Left lung (tissue), 10 donors: Measurements from ENCODE around the gene HAS3. TPM values are rescaled to one million over a fixed set of nuclear protein-coding genes. Genes with fewer than 3 reads are reported as not detected.

Experiments
- ATAC-seq: fragments of 200-7000 bp; cut with Tn5 transposase; one replicate; pipeline ENCODE4 v1.9.1; 2020; ENCODE audit warnings: moderate library complexity
- DNase-seq, 4 donors: peaks; one replicate each; pipeline ENCODE4 v3.0.0-alpha.2; 2013 to 2020
- H3K27ac ChIP-seq, 2 donors: fragments of 200-600 bp; sonication (generic) in 1 of 2; one replicate each; pipeline versions ENCODE4 v1.5.0 to v1.8.0; 2020 to 2021
- H3K27me3 ChIP-seq, 2 donors: fragments of 200-600 bp; sonication (generic) in 1 of 2; one replicate each; pipeline versions ENCODE4 v1.5.0 to v1.8.0; 2020 to 2021
- H3K36me3 ChIP-seq, 2 donors: fragments of 200-600 bp; sonication (generic) in 1 of 2; one replicate each; pipeline versions ENCODE4 v1.5.0 to v1.8.0; 2020 to 2021
- H3K4me1 ChIP-seq, 2 donors: fragments of 200-600 bp; one replicate each; pipeline ENCODE4 v1.8.0; 2021
- H3K4me3 ChIP-seq, 2 donors: fragments of 200-600 bp; sonication (generic) in 1 of 2; one replicate each; pipeline versions ENCODE4 v1.5.0 to v1.8.0; 2020 to 2021; ENCODE audit warnings: mild to moderate bottlenecking in 1 of 2
- H3K9me3 ChIP-seq, 2 donors: fragments of 200-600 bp; sonication (generic) in 1 of 2; one replicate each; pipeline versions ENCODE4 v1.5.0 to v1.8.0; 2020 to 2021
- CTCF ChIP-seq, 2 donors: fragments of 200-600 bp; sonication (generic) in 1 of 2; IDR thresholded peaks; one replicate each; pipeline versions ENCODE4 v1.5.0 to v1.8.0; 2021; ENCODE audit warnings: antibody characterized with exemption in 2 of 2
- intact Hi-C, 2 donors: fragments of 100-400 bp; cut with DNase I; formaldehyde crosslinking; loops; one replicate each; pipeline versions ENCODE4 v1.11.2 to v1.14.2; 2022
- polyA plus RNA-seq, 6 donors: library from polyadenylated mRNA; unstranded; fragments of 120-200 nt; gene quantifications; one replicate each; pipeline ENCODE4 v1.2.1, GENCODE V29; 2013; ENCODE audit not compliant: insufficient read length in 6 of 6
- total RNA-seq, 2 donors: library from RNA; stranded (reverse); fragmentation: NEBNext Ultra II Directional; extraction: Animal tissue kit (Norgen Biotek cat#: 25700); gene quantifications; one replicate each; pipeline ENCODE4 v1.2.1, GENCODE V29; 2021
- donor health status: DM: no; HTN: yes; CAD: no.
- donor health status: DM: no; HTN: no; CAD: no.

HAS3 gene
- total and polyA plus RNA-seq, 8 donors, result 13.3 to 202 (median 158) TPM

GRCh38 chr16:69116256-69116875, 10.9 kb downstream of the HAS3 start:
- ATAC-seq (no peak), DNase-seq (peak in 1 of 4 donors; percentile 15)
- Histone ChIP-seq H3K9me3 (no peaks in the 10 kb centered on the region), H3K4me3 (no peak overlapping the region), H3K4me1 (peaks cover 0 to 10% of the 10 kb centered on the region in 2 donors), H3K27me3 (no peaks in the 10 kb centered on the region), H3K27ac (no peak overlapping the region), H3K36me3 (peaks cover 0 to 90% of the 10 kb centered on the region in 2 donors)
- TF ChIP-seq CTCF (IDR thresholded peaks at IDR 0.05), result no peak
- intact Hi-C loops, result loop anchor here in 1 of 2 donors (10.0 kb wide), 1 partner anchor 222 kb away; no protein-coding TSS in a partner anchor

- peaks cover 0 to 85% of the 10 kb centered on the region in 2 donors for H3K36me3 ChIP-seq
- no peaks in the 10 kb centered on the region for H3K27me3 ChIP-seq
- ATAC-seq (no peak), DNase-seq (no peak)
- no peak overlapping the region for H3K27ac ChIP-seq
- no peak for TF ChIP-seq CTCF (IDR thresholded peaks at IDR 0.05)
- H3K4me3 ChIP-seq, result no peak overlapping the region
- peaks cover 0 to 10% of the 10 kb centered on the region in 2 donors for H3K4me1 ChIP-seq
- no peaks in the 10 kb centered on the region for H3K9me3 ChIP-seq
- intact Hi-C loops, result loop anchor here in 1 of 2 donors (10.0 kb wide), 1 partner anchor 222 kb away; no protein-coding TSS in a partner anchor
These were observed 11.5 kb downstream of the HAS3 start for GRCh38 chr16:69116906-69117305.

GRCh38 chr16:69118468-69118867, 13.0 kb downstream of the HAS3 start:
- no peak overlapping the region for H3K27ac ChIP-seq
- H3K4me1 ChIP-seq, result no peaks in the 10 kb centered on the region
- intact Hi-C loops, result loop anchor here in 1 of 2 donors (10.0 kb wide), 1 partner anchor 224 kb away; no protein-coding TSS in a partner anchor
- no peak overlapping the region for H3K4me3 ChIP-seq
- no peaks in the 10 kb centered on the region for H3K27me3 ChIP-seq
- ATAC-seq, result no peak
- no peaks in the 10 kb centered on the region for H3K9me3 ChIP-seq
- no peak for TF ChIP-seq CTCF (IDR thresholded peaks at IDR 0.05)
- H3K36me3 ChIP-seq, result peaks cover 0 to 77% of the 10 kb centered on the region in 2 donors
- no peak for DNase-seq

- intact Hi-C loops, result loop anchor here in 1 of 2 donors (10.0 kb wide), 1 partner anchor 224 kb away; no protein-coding TSS in a partner anchor
- Histone ChIP-seq H3K9me3 (no peaks in the 10 kb centered on the region), H3K27me3 (no peaks in the 10 kb centered on the region), H3K4me1 (no peaks in the 10 kb centered on the region), H3K36me3 (peaks cover 0 to 74% of the 10 kb centered on the region in 2 donors), H3K4me3 (no peak overlapping the region), H3K27ac (no peak overlapping the region)
- ATAC-seq (no peak), DNase-seq (no peak)
- no peak for TF ChIP-seq CTCF (IDR thresholded peaks at IDR 0.05)
These were observed 13.5 kb downstream of the HAS3 start for GRCh38 chr16:69118994-69119393.

GRCh38 chr16:69119536-69119935, 14.1 kb downstream of the HAS3 start:
- H3K27me3 ChIP-seq, result no peaks in the 10 kb centered on the region
- no peak overlapping the region for H3K27ac ChIP-seq
- no peak for TF ChIP-seq CTCF (IDR thresholded peaks at IDR 0.05)
- intact Hi-C loops, result loop anchor here in 1 of 2 donors (10.0 kb wide), 1 partner anchor 225 kb away; no protein-coding TSS in a partner anchor
- H3K36me3 ChIP-seq, result peaks cover 0 to 71% of the 10 kb centered on the region in 2 donors
- no peak overlapping the region for H3K4me3 ChIP-seq
- ATAC-seq, result no peak
- DNase-seq, result no peak
- H3K9me3 ChIP-seq, result no peaks in the 10 kb centered on the region
- H3K4me1 ChIP-seq, result no peaks in the 10 kb centered on the region
